DMS 273 treated with DMSO at 0.1 percent for 48 hours (cell line): ENCODE data around the gene ATAD3C.
"Not testable (repeated sequence)": the region's sequence is repeated elsewhere in the genome, so short reads cannot be mapped to it uniquely, and the experiment has no call there.

Source experiments
- DNase-seq: peaks from one replicate; lab custom pipeline; 2025; lab: John Stamatoyannopoulos, UW

Gene ATAD3C

DNA sequence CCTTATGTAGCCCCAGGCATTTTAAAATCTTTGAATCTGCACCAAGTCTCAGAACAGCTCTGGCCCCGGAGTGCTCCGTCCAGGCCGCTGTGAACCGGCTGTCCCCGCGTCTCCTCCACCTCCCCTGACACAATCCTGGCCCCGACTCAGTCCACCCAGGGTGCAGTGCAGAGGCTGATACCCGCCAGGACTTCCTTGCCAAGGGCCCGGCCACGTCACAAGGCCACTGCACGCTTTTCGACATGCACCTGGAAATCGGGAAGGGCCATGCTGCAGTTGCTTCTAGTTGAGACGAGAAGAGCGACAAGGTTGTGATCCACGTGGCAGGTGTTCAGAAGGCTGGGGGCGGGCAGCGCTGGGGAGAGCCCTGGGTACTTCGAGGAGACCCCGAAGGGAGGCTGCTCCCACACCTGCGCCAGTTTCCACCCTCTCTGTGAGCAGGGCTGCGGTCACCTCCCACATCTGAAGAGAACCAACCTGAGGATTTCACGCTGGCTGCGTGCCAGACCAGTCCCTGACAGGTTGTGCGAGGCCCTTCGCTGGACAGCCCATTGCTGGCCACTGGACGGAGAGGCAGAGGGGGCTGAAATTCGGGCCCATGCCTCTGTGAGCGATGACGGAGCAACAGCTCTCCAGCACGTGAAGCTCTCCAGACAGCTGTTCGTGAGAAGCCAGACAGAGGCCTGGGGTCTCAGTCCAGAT is 7.3 kb upstream of the ATAD3C start:
- DNase-seq, result no peak

DNA sequence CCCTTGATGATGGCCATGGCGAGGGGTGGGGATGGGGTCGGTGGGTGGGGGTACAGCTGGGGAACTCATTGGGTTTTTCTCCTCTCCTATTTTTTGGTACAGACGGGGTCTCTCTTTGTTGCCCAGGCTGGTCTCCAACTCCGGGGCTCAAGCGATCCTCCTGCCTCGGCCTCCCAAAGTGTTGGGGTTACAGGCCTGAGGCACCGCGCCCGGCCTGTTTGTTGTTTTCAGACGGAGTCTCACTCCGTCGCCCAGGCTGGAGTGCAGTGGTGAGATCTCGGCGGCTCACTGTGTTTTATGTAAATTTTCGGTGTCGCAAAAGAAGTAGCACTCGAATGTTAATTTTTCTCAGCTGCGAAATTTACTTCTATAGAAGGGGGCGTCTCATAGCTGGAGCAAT is 2.9 kb upstream of the ATAD3C start:
- not testable (repeated sequence) for DNase-seq

DNA sequence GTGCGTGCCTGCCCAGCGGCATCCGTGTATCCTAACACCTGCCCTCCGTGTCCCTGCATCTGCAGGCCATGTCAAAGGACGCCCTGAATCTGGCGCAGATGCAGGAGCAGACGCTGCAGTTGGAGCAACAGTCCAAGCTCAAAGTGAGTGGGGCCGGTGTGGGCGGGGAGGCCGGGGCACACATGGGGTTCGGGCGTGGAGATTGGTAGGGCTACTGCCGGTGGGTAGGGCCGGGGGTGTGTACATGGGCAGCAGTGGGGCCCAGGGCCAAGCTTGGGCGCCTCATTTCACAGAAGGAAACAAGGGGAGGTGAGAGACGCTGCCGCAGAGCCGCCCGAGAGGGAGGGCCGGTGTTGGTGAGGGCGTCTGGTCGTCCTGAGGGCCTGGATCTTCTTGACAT is 1.1 kb downstream of the ATAD3C start:
- not testable (repeated sequence) for DNase-seq

DNA sequence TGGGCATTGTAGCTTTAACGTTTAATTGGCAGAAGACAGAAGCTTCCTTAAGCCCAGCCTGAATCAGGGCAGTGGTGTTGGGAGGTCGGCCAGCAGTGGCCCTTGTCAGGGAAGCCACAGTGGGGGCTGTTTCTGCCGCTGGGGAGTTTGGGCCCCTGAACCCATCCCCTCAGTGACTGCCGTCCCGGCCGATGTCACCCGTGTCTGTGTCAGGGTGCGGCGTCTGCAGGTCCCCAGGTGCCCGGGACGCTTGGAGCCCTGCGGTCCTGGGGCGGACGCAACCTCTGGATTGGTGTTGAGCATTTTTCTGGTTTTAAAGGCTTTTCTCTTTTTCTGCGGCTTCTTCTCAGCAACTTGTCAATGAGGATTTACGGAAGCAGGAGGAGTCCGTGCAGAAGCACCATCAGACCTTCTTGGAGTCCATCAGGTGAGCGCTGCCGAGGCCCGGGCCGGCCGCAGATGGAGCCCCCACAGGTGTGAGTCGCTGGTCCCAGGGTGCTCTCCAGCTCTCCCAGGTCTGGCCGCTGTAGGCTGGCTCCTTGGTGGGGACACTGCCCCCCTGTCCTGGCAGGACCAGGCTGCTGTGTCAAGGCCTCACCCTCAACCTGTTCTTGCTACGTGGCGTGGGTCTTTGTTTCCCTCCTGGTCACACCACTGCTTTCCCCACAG is 2.3 kb downstream of the ATAD3C start:
- DNase-seq, result no peak

DNA sequence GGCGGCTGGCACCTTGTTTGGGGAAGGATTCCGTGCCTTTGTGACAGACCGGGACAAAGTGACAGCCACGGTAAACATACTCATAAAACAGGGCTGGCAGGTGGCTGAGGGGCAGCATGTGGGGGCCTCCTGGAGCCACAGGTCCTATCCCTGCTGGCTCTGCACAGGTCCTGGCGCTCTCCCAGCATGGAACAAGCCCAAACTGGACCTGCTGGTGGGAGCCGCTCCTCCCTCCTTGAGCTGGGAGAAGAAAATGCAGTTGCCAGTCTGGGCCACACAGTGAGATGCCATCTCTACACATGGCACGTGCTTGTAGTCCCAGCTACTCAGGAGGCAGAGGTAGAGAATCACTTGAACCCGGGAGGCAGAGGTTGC is 2.9 kb downstream of the ATAD3C start:
- DNase-seq, result peak; percentile 62

DNA sequence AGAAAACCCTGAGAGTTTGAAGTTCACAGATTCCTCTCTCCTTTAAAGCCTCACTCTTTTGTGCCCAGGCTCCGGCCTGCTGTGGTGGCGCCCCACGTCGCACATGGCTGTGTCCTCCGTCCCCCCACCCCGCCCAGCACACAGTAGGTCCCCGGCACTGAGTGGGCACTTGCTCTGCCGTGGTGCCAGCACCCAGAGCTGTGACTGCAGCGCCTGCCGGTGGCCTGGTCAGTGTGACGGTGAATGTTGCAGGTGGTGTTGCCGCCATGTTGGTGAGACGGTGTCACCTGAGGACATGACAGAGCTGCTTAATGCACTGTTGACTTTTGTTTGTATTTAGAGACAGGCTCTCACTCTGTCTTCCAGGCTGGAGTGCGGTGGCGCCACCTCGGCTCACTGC is 3.4 kb downstream of the ATAD3C start:
- no peak for DNase-seq

DNA sequence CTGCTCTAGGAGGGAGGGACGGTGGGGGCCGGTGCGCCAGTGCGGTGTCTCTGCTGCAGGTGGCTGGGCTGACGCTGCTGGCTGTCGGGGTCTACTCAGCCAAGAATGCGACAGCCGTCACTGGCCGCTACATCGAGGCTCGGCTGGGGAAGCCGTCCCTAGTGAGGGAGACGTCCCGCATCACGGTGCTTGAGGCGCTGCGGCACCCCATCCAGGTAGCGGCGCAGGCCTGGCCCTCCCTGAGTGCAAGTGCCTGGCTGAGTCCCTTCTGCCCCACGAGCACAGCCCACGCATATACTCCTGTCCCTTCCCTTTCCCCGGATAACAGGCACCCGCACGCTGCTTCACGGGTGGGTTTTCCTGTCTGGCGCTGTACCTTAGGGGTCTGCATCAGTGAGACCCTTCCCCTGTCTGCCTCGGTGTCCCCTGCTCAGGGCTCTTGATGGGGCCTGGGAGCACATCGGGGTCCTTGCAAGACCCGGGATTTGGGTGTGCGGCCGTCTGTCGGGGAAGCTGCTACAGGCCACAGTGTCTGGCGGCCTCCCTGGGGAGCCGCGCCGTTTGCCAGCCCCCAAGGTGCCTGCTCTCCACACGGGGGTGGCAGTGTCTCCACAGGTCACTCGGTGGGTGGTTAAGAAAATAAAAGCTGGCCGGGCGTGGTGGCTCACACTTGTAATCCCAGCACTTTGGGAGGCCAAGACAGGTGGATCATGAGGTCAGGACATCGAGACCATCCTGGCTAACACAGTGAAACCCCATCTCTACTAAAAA is 5.0 kb downstream of the ATAD3C start:
- DNase-seq, result not testable (repeated sequence)

DNA sequence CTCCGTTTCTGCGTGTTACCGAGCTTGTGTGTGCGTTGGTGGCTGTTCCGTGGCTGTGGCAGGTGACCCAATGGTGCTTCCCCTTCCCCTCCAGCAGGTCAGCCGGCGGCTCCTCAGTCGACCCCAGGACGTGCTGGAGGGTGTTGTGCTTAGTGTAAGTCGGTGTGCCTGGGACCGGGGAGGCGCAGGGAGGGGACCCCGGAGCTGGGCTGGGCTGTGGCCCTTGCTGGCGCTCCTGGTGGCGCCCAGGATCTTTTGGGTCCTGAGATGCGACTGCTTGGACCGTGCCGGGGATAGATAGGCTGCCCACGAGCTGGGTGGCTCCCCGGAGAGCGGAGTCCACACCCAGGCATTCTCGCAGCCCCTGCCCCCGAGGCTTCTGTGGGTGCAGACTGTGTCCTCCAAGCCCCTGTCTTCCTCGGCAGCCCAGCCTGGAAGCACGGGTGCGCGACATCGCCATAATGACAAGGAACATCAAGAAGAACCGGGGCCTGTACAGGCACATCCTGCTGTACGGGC is 5.9 kb downstream of the ATAD3C start:
- DNase-seq, result no peak

DNA sequence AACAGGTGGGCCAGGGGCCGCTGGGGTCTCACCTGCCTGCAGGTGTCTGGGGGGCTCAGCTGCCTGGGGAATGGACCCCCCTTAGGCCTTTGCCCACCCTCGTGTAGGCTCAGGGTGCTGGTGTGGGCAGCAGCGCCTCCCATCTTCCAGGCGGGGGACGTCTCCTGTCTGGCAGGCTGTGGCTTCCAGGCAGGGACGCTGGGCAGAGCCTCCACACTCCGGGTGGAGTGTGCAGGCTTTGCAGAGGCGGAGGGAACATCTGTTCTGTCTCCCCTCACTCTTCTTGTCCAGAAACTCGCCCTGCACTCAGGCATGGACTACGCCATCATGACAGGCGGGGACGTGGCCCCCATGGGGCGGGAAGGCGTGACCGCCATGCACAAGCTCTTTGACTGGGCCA is 6.4 kb downstream of the ATAD3C start:
- DNase-seq, result not testable (repeated sequence)

DNA sequence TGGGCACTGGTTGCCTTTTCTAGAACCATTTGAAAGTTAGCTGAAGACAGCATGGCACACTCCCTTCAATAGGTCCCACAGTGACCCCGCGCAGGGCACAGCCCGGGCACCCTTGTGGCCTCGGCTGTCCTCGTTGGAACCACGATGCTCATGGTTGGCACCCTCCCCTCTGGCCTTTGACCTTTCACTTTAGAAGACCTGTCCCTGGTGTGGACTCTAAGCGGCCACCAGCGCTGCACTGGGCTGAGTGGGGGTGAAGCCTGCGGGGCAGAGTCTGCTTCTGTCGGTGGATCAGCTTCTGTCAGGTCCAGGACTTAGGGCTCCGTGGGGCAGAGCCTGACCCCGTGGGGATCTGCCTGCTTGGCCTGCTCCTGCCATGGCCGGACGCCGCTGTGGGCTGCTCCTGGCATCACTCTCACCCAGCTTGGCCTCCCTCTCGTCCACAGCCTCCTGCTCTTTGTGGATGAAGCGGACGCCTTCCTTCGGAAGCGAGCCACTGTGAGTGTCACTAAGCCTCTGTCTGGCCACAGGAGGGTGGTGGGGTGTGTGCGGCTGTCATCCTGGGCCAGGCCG is 7.3 kb downstream of the ATAD3C start:
- not testable (repeated sequence) for DNase-seq

DNA sequence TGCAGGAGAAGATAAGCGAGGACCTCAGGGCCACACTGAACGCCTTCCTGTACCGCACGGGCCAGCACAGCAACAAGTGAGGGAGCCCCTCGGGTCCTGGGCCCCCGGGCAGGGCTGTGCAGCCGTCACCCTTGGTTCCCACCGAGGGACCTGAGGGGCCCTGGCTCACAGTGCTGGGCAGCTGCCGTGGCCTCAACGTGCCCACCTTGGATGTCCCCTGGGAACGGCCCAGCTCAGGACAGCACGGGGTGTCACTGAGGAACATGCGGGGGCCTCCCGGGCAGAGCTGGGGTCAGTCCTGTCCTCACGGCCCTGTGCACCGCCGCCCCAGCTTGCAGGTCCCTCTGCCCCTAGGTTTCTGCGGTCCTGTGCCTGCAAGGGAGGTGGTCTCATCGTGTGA is 9.7 kb downstream of the ATAD3C start:
- DNase-seq, result not testable (repeated sequence)

DNA sequence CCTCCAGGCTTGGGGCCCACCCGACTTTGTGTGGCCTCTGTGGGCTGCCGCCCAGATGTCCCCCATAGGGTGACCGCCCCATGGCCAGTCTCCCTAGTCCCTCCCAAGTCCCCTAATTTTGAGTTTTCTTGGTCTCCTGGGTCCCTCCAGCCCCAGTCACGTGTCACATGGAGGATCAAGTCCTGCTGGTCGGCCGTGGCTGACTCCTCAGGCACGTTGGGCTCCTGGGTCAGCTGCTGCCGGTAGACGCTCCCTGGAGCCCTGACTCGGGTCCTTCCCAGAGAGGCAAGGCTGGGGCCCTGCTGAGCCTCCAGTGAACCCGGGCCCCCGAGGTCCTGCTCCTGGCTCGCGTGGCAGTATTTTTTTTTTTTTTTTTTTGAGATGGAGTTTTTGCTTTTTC is 10.2 kb downstream of the ATAD3C start:
- not testable (repeated sequence) for DNase-seq

DNA sequence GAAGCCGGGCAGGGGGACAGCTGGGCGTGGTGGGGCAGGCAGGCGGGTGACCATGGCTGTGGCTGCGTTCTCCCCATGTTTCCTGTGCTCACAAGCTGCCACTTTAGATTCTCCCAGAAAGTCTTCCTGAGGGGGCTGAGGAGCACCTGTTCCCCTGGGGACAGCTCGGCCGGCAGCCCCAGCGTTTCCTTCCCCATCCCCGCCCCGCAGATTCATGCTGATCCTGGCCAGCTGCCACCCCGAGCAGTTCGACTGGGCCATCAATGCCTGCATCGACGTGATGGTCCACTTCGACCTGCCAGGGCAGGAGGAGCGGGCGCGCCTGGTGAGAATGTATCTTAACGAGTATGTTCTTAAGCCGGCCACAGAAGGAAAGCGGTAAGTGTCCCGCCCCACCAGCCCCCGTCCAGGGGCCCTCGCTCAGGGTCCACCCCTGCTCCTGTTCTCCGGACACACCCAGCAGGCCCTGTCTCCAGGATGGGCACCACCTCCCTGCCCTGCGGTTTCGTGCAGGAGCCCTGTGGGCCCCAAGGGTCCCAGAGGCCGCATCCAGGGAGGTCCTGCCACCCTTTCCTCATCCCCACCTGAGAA is 11.1 kb downstream of the ATAD3C start:
- no peak for DNase-seq

DNA sequence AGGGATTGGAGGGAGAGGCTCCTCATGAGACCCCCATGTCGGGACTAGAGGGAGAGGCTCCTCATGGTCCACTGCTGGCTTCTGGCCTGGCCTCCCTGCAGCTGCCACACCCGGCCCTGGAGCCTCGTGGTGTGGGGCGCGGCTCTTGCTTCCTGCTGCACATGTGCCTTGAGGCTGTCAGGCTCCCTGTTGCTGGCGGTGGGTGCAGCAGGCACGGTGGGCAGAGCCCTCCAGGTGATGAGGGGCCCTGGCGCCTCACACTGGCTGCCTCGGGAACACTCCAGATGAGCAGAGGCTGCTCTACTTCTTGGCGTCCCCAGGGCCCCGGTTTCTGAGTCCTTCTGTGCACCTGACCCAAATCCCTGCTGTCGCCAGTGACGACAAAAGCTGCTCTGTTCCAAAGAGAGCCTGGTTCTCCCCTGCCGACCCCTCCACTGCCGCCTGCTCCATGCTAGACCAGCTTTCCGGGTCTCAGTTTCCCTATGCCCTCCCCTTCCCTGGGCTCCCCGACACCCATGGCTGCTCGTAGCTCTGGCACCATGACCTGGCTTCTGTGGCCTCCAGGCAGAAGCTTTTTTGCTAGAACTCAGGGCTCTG is 12.3 kb downstream of the ATAD3C start:
- DNase-seq, result no peak

DNA sequence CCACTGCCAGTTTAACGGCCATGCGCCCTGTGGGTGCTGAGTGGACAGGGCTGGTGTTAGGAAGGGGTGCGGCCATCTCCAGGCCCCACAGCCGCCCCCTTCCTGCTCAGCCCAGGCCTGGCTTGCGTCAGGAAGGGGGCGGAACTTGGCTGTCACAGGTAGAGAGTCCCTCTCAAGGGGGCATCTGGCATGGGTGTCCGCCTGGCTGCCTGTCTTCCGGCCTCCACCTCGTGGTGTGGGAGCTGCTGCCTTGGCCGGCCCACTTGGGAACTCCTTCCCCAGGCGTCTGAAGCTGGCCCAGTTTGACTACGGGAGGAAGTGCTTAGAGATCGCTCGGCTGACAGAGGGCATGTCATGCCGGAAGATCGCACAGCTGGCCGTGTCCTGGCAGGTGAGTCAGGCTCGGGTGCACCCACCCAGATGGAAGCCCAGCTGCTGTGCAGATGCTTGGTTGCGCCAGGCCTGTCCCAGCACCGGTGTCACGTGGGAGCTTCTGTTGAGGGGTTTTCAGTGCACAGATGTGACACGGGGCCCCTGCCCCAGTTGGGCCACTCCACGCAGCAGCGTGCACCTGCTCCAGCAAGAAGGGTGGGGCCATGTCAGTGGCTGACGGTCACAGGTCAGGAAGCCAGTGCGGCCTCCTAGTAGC is 13.0 kb downstream of the ATAD3C start:
- DNase-seq, result no peak

DNA sequence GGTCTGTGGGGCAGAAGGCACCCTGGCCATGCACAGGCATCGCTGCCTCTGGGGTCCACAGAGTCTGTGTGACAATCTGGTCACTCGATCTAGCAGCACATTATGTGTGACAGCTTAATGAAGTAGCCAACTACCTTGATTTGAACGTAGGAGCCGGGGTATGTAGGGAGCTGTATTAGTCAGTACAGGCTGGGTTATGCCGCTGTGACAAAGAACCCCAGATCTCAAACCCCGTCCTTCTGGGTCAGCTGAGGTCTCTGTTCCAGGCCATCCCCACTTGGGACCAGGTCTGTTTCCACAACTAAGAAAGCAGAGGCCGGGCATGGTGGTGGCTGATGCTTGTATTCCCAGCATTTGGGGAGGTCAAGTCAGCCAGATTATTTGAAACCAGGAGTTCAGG is 13.8 kb downstream of the ATAD3C start:
- no peak for DNase-seq

DNA sequence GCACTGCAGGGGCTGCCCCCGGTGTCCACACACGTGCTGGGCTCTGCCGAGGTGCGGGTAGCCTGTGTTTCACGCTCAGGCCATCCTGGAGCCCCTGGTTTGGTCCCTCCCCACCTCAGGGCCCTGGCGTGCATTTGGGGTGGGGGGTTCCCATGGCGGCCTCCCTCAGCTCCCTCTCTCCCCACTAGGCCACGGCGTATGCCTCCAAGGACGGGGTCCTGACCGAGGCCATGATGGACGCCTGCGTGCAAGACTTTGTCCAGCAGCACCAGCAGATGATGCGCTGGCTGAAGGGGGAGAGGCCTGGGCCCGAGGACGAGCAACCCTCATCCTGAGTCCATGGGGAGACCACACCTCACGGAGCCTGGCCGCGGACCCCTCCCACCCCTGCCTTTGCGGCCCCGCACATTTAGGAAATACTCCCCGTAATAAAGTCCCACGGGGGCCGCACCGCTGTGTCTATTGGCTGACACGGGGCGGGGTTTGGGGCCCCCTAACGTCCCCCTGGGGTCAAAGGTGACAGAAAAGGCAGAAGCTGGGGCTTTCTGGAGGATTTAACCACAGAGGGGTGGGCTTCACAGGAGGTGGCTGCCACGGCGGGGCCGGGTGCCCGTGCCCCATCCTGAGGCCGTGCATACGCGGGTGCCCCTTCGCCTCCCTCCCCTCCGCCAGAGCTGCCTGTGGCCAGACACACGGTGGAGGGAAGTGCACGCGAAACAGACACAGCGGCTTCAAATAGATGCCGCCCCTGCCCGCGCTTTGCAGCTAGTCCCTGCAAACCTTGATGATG is 18.9 kb downstream of the ATAD3C start:
- DNase-seq, result not testable (repeated sequence)

DNA sequence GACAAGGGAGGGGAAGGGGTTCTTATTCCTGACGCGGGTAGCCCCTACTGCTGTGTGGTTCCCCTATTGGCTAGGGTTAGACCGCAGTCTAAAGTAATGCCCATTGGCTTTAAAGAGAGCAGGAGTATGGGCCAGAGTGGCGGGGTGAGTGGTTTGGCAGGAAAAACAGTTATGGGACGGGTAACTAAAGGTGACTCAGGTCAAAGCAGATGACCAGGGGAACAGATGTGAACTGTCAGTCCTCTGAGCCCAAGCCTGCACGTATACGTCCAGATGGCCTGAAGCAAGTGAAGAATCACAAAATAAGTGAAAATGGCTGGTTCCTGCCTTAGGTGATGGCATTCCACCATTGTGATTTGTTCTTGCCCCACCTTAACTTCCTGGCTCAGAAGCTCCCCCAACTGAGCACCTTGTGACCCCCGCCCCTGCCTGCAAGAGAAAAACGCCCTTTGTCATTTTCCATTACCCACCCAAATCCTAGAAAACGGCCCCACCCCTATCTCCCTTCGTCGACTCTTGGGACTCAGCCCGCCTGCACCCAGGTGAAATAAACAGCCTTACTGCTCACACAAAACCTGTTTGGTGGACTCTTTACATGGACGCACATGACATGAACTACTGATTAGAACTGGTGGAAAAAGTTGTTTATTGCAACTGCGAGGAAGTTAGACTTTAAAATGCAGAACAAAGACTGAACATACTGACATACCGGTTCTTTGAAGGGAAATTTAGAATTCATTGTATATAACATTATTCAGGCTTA is 21.3 kb downstream of the ATAD3C start:
- DNase-seq, result no peak

DNA sequence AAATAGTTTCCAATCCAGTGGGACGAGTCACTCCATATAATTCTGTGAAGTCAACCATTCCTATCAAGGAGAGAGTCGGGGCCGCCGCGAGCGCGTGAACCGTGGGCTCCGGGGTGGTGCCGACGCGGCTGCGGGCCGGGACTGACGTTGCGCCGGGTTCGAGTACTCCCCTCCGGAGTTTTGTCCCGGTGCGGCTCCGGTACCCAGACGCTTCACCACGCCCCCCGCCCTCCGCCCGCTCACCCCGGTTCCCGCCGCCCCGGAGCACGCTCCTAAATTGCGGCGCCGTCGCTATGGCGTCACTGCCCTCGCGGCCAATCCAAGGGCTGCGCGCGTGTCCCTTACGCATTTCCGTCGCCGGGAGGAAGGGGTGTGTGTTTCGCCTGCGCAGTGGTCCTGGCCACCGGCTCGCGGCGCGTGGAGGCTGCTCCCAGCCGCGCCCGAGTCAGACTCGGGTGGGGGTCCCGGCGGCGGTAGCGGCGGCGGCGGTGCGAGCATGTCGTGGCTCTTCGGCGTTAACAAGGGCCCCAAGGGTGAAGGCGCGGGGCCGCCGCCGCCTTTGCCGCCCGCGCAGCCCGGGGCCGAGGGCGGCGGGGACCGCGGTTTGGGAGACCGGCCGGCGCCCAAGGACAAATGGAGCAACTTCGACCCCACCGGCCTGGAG is 22.0 kb downstream of the ATAD3C start, which contains the start of gene ATAD3B:
TSS of gene ATAD3B (plus strand) at position 377 of the 664 bp plus-strand sequence. CDS start at position 497, 120 bp downstream.
- peak; percentile 9 for DNase-seq
